AG09309 (cell line): ENCODE data around the gene NOS1AP.
"Not testable (repeated sequence)": the region's sequence is repeated elsewhere in the genome, so short reads cannot be mapped to it uniquely, and the experiment has no call there.

Experiments used
- DNase-seq: peaks from one replicate; pipeline ENCODE4 v3.0.0-alpha.2; 2010; ENCODE audit warnings: low read depth
- H3K4me3 ChIP-seq: 2 replicates; pipeline ENCODE4 v1.5.1; 2011; ENCODE audit warnings: mild to moderate bottlenecking, low read depth, low read length, moderate library complexity; ENCODE audit not compliant: control insufficient read depth
- CTCF ChIP-seq: IDR thresholded peaks from 2 replicates; pipeline ENCODE4 v1.5.1; 2011; ENCODE audit warnings: mild to moderate bottlenecking, low read depth, low read length, inconsistent platforms; ENCODE audit not compliant: insufficient read depth, control insufficient read depth; ENCODE audit errors: missing control alignments

The NOS1AP gene

GRCh38 chr1:162416909-162417308 lies 347.4 kb downstream of the NOS1AP start:
- H3K4me3 ChIP-seq: no peak overlapping the region
- no peak for DNase-seq
- no peak for TF ChIP-seq CTCF

GRCh38 chr1:162417650-162418049 lies 348.2 kb downstream of the NOS1AP start:
- DNase-seq: no peak
- H3K4me3 ChIP-seq: no peak overlapping the region
- no peak for TF ChIP-seq CTCF

- not testable (repeated sequence) for H3K4me3 ChIP-seq, DNase-seq
Observed at GRCh38 chr1:162418584-162418983, 349.1 kb downstream of the NOS1AP start.

- not testable (repeated sequence) for H3K4me3 ChIP-seq, DNase-seq
Observed at GRCh38 chr1:162419450-162419931, 350.0 kb downstream of the NOS1AP start.
